GM18861 (cell line): ENCODE results near the gene AVPR2.

ENCODE experiments used
- ATAC-seq: cut with Tn5 transposase; IDR thresholded peaks from one replicate; pipeline ENCODE4 v1.9.1; 2021; ENCODE audit not compliant: unreplicated experiment

The AVPR2 gene

GRCh38 chrX:153911798-153912197 lies 7.3 kb downstream of the AVPR2 start:
- no peak for ATAC-seq

DNA sequence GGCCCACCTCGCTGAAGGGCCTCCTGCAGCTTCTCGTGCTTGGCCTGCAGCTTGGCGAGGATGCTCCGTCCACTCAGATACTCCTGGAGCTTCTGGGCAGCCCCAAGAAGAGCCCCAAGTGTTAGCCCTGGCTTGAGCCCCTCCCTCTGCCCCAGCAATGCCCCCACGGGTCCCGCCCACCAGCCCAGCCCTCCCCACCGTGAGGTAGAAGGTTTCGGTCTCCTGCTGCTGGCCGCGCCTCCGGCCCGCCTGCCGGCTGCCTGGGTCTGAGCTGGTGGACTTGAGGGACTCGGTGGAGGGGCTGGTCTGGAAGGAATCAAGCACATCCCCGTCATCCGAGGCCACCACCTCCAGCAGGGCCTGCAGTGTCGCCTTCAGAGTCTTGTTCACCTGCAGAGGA lies 8.7 kb downstream of the AVPR2 start:
- ATAC-seq, result no peak

- ATAC-seq, result no peak
These were observed 9.2 kb downstream of the AVPR2 start for GRCh38 chrX:153913701-153914100.

- no peak for ATAC-seq
These were observed 13.4 kb downstream of the AVPR2 start for GRCh38 chrX:153917869-153918268.

- ATAC-seq, result no peak
These were observed 14.8 kb downstream of the AVPR2 start for GRCh38 chrX:153919281-153919680.

DNA sequence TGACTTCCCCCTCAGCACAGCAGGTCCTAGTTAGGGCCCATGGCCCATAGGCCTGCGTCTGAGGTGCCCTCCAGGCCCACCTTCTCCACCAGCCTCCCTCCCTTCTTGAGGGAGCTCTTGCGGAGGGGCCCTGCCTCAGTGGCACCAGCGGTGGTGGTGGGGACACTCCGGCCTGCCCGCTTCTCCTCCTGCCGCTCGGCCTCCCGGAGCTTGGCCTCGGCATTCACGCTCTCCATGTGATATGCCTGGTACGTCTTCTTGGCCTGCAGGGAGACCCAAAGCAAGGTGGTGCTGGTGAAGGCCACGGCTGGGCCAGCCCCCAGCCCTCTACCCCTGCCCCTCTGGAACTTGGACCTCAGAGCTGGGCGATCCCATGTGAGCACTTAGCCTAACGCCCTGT lies 16.1 kb downstream of the AVPR2 start:
- ATAC-seq, result no peak

DNA sequence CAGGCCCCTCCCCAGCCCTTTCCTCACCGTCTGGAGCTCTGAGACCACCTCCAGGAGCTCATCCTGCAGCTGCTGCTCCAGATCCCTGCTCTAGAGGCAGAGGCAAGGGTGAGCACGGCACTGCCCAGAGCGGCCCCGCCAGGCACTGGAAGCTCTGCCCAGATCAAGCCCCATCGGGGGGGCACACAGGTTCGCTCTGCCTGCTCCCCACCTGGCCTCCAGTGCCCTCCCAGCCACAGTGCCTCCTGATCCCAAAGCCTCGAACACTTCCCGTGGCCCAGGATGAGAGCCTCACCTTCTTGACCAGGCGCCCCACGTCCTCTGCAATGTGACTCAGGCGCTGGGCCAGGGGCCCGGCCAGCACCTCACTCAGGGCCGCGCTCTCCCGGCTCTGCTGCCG lies 16.6 kb downstream of the AVPR2 start:
- ATAC-seq, result no peak

DNA sequence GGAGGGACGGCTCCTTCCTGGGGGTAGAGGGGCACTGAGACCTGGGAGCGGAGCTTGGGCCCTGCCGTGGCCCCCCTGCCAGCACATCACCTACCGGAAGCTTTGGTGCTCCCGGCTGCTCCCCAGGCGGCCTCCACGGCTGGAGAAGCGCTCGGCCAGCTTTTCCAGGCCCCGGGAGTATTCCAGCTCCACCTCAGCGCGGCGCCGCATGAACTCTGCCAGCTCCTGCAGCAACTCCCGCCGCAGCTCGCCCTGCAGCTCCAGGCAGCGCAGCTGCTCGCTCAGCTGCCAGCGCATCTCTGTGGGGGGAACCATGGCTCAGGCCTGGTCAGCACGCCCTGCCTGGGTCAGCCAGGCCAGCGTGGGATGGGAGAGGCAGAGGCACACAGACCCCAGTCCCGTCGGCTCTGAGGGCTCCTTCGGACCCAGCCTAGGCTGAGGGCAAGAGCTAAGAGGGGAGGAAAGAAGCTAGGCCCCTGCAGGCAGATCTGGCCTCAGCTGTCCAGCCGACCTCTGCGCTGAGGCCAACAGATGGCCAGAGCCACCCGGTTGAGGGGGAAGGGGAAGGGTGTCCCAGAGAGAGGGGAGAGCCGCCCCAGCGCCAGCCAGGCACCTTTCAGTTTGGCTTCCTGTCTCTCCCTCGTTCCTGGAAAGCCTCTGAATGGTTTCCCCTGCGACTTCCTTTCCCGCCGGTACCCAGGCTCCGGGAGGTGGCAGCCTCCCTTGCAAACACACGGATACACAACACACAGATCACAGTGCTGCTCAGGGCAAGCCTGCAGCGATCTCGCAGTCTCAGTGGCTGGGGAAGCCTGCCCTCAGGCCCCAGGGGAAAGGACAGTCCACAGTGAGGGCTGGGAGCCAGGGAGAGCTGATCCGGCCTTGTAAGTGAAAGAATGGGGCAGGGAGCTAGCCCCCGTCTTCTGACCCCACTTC lies 17.3 kb downstream of the AVPR2 start:
- ATAC-seq, result no peak

DNA sequence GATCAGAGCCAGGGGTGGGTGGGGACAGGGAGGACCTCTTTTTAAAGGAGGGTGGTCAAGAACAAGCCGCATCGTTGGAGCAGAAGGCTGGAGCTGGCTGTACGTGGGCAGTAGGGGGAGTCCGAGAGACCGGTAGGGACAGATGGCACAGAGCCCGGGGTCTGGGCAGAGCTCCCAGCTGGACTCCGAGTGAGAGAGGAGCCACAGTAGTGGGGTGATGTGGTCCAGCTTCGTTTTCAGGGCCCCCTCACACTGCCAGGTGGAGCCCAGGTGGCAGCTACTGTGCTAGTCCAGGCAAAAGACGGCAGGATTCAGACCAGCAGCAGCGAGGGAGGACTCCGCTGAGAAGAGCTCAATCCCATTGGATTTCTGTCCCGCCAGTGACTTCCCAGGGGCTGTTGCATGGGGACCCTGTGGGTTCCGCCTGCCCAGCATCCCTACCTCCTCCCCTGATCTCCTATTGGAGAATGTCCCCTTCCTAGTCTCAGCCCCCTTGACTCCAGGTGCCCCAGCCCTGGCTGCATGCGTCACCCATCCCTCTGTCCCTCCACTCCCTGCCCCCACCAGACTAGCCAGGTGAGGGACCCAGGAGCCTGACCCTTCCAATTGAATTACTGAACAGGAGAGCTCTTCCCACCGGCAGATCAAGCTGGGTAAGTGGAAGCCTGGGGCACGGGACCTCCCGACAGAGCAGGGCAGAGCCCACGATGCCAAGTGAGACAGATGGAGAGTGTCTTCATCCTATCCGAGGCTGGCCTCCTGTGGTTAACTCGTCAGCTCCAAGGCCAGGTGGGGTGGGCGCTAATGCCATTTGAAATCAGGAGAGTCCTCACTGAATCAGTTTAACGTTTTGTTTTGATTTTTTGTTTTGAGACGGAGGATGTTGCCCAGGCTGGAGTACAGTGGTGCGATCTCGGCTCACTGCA lies 18.7 kb downstream of the AVPR2 start:
- ATAC-seq, result no peak

DNA sequence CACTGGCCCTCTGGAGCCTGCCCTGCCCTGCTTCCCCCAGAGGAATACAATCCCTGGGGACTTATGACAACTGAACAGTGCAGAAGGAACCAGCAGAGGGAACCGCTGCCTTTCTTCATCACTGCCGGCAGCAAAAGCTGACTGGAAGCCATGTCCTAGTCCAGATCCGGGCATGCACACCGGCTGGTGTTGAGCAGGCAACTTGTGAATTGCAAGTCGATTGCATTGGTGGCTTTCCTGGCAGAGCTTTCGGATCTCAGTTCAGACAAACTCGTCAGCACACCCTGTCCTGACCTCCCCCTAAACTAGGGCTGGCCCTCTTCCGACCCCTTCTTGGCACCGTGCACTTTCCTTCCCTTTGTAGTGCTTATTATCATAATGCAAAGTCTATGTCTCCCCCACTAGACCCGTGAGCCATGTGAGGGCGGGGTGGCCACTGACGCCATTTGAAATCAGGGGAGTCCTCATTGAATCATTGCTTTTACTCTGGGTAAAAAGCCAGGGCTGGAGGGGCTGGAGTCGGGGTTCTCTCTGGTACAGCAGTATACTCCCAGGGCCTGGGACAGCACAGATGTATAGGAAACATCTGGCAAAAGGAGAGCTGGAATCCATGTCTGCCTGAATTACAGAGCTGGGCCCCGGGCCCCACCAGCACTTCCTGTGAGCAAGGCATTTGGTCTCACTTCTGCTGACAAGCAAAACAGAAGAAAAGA lies 19.8 kb downstream of the AVPR2 start:
- ATAC-seq, result no peak

DNA sequence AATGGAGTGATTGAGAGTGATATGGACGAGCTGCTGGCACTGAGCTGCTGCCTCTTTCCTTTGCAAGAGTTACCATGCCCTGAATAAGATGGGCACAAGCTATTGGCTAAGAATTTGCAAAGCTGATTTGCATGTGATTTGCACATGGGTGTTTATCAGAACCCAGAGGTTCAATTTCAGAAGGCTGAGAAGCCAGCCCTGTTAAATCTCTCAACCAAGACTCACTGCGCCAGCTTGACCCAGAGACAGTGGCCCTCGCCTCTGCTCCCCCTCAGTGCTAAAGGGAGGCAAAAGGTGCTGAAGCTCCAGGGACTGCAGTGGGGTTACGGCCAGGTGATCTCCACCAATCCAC lies 20.9 kb downstream of the AVPR2 start:
- ATAC-seq, result no peak

GRCh38 chrX:153925739-153926551 lies 21.5 kb downstream of the AVPR2 start, which contains the start of gene ARHGAP4:
TSS of gene ARHGAP4 (minus strand) at chrX:153926264. CDS start at chrX:153926202, 62 bp downstream.
- no peak for ATAC-seq

DNA sequence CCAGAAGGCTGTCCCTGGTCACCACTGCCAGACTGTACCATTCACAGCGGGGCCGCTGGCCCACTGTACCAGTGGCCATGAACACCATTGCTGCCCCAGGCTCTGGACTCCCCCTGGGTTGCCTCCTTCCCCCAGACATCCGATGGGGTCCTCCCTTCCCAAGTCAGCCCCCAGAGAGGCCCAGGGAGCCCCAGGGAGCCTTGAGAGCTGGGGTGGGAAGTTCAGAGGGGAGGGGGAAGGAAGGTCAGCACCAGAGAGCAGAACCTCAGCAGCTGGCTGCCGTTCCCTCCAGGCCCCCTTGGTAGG lies 22.0 kb downstream of the AVPR2 start:
- ATAC-seq, result no peak

- peak; percentile 28 for ATAC-seq
These were observed 22.6 kb downstream of the AVPR2 start for GRCh38 chrX:153926858-153927671.

- ATAC-seq, result no peak
These were observed 23.1 kb downstream of the AVPR2 start for GRCh38 chrX:153927672-153927921.

DNA sequence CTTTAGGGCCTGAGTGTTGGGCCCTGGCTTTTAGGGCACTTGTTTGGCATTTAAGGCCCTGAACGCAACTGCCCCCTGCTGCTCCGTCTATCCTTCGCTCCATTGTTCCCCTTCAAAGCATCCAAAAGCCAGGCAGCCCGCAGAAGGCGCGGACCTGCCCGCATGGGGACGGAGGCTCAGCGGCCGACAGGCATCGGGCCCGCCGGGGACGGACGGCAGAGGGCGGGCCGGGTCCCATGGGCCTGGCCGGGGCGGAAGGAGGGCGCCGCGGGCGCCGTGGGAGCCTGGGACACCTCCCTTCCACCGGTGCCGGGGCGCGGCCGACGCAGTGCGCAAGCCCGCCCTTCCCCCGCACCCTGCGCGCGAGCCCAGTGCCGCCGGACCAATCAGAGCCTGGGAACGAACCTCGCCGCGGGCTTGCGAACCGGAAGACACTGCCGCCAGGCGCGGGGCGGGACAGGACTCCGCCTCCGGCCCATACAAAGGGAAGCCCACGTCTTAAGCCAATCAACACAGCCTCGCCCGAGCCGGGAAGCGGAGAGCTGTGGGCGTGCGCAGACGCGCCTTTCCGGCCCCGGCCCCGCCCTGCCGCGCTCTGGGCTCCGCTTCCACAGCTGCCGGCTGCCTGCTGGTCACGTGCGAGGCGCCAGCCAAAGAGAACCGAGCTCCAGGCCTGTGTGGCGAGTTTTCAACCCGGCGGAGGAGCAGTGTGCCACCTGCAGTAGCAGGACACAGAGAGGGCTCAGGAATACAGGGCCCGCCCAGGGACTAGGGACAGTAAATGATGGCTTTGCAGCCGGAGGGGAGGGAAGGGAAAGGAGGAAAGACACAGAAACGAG lies 23.7 kb downstream of the AVPR2 start:
- ATAC-seq, result peak; percentile 72

GRCh38 chrX:153928846-153929245 lies 24.4 kb downstream of the AVPR2 start:
- no peak for ATAC-seq

DNA sequence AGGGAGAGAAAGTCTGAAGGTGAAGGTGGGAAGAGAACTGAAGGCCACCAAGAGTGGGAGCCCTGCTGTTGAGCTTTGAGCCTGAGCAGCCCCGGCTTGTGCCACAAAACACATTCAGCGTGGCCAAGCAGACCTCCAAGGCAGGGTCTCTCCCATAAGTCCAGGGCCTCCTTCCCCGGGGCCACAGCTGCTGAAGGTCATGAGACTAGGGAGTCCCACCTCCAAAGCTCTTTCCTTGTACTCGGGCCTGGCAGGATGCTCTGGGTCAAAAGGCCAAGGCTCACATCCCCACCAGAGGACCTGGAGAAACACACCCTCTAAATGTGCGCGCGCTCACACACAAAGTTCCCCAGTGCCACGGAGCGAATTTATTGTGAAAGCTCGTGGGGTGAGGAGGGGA lies 25.1 kb downstream of the AVPR2 start:
- no peak for ATAC-seq
